GM18867 (cell line): ENCODE measurements around the gene TOR3A.
"Not testable (repeated sequence)": the region's sequence is repeated elsewhere in the genome, so short reads cannot be mapped to it uniquely, and the experiment has no call there.

ENCODE experiments used
- ATAC-seq: cut with Tn5 transposase; IDR thresholded peaks from one replicate; pipeline ENCODE4 v1.9.1; 2021; ENCODE audit warnings: mild to moderate bottlenecking, moderate library complexity; ENCODE audit not compliant: unreplicated experiment

The TOR3A gene, protein sequence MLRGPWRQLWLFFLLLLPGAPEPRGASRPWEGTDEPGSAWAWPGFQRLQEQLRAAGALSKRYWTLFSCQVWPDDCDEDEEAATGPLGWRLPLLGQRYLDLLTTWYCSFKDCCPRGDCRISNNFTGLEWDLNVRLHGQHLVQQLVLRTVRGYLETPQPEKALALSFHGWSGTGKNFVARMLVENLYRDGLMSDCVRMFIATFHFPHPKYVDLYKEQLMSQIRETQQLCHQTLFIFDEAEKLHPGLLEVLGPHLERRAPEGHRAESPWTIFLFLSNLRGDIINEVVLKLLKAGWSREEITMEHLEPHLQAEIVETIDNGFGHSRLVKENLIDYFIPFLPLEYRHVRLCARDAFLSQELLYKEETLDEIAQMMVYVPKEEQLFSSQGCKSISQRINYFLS

DNA sequence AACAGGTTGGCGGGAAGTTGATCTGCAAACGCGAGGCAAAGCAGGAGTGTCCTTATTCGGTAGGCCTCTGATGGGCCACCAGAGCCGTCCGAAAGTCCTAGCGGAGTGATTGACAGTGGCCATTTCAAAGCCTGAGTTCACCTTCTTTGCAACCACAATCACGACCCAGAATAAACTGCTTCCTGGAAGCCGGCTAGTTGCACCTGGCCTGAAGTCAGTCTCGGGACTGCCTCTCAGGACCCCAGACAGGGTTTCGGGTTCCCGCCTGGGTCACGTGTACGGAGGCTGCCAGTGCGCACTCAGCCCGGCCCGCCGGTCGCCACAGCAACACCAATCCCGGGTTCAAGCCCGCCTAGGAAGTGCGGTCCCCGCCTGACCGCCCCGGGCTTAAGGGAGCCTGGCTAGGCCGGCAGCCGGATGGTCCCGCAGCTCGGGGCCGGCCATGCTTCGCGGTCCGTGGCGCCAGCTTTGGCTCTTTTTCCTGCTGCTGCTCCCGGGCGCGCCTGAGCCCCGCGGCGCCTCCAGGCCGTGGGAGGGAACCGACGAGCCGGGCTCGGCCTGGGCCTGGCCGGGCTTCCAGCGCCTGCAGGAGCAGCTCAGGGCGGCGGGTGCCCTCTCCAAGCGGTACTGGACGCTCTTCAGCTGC lies at the start of gene TOR3A:
Gene TOR3A (plus strand): TSS at position 384 of the 646 bp plus-strand sequence. CDS start 59 bp downstream, at position 443.
- ATAC-seq: peak; percentile 88

DNA sequence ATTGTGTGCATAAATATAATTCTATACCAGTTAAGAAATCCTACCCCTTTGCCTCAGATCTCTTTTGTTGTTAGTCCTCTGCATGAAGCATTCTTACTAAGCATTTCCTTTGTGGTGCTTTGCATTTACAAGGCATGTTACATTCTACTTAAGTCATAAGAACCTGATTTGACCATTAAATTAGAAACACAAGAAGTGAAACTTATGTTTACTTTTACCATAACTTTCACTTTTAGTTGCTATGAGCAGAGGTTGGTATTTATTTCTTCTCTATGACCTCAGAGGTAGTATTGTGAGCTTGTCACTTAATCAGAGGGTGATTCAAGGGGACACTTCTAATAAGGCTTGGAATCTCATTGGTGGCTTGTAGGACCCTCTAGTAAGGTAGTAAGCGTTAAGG lies 47.1 kb upstream of the TOR3A start:
- peak; percentile 86 for ATAC-seq

DNA sequence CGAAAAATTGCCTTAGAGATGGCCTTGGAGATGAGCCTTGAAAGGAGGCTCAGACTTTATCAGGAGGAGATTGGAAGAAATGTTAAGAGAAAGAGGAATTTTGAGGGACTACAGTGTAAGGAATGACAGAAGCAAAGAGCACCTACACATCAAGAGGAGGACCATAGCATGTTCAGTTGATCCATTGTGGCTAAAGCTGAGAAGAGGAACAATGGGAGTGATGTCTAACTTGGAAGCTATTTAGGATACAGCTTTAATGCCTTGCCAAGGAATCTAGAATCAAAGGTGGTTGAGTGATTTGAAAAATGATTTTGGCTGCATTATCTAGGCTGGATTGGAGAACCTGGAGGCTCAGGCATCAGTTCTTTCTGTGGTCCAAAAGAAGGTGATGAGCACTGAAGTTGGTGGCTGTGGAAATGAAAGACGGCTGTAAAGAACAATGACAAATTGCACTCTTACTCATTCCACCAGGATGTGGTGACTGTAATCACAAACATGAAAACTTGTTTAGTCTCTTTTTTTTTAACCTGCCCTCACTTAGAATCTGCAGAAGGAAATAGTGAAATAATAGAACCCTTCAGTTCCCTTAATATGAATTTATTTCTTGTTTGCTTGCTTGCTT lies 44.9 kb upstream of the TOR3A start:
- peak; percentile 47 for ATAC-seq

DNA sequence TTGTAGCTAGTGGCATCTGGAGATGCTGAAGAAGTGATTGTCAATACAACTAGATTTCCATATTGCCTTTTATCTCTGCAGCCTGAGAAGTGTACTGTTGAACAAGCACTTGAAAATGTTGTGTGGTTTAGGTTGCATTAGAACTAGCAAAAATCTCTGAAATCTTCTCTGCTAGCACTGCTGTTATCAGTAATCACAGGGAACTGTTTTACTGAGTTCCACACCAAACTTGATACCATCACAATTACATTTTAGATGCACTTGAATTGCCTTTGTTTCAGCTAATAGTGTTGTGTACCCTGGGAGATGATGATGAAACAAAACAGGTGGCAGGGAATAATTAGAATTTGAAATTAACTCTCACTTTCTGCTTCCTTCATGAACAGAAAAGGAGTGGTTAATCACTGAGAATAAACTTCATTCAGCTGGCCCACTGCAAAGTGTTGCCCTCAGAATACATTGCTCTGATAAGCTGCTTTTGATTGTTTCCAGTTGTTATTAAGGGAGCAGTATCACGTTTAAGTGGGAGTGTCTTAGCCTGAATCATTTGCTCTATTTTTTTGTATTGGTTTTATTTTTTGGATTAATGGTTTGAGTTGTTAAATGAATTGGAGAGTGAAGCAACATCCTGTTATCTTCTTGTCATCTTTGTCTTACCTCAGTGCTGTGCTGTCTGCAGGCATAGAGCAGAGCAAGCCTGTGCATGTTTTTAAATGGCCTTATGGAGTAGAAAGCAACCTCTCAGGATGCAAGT lies 43.2 kb upstream of the TOR3A start:
- no peak for ATAC-seq

DNA sequence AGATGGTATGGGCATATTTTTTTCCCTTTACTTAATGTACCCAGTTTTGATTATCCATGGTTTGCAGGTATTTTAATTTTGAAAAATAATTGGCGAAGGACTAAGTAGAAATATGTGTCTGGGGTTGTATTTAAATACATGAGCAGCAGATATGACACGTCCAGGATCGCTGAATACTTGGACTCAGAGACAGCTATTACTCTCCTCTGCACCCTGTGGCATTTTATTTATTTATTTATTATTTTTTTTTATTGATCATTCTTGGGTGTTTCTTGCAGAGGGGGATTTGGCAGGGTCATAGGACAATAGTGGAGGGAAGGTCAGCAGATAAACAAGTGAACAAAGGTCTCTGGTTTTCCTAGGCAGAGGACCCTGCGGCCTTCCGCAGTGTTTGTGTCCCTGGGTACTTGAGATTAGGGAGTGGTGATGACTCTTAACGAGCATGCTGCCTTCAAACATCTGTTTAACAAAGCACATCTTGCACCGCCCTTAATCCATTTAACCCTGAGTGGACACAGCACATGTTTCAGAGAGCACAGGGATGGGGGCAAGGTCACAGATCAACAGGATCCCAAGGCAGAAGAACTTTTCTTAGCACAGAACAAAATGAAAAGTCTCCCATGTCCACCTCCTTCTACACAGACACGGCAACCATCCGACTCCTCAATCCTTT lies 42.2 kb upstream of the TOR3A start:
- ATAC-seq: not testable (repeated sequence)

DNA sequence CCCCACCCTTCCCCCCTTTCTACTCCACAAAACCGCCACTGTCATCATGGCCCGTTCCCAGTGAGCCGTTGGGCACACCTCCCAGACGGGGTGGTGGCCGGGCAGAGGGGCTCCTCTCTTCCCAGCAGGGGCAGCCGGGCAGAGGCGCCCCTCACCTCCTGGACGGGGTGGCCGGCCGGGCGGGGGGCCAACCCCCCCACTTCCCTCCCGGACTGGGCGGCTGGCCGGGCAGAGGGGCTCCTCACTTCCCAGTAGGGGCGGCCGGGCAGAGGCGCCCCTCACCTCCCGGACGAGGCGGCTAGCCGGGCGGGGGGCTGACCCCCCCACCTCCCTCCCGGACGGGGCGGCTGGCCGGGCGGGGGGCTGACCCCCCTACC lies 41.7 kb upstream of the TOR3A start:
- ATAC-seq: not testable (repeated sequence)

DNA sequence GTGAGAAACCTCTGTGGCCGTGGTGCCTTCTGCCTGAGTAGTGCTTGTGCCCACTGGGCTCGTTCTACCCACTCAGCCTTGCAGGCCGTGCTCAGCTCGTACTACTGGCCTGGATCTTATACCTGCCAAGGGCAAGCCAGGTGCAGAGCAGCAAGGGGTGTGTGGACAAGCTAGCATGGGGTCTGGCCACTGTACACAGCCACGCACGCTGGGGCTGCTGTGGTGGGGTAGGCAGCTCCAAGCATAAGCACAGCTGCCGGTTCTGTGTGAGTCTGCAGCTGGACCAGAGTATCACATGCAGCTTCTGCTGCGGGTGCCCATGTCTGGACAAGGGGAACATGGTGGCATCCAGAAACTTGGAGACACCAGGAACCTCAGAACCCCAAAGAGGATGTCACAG lies 39.8 kb upstream of the TOR3A start:
- no peak for ATAC-seq

DNA sequence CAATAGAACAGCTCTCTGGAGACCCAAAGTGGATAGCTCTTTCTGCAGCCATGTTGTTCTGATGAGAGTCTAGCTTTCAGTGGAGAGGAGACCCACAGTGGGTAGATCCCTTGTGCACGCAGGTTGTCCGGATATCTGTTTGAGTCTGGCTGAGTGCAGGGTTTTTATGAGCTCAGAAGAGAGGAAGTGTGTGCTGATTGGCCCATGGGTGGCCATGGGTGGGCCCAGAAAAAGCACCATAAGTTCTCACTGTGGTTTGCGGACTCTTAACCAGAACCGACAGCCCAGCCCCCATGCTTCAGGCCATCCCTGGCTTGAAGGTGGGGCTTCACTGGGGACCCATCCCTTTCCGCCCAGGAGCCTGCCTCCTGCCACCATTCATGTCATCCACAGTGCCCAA lies 39.2 kb upstream of the TOR3A start:
- ATAC-seq: no peak

DNA sequence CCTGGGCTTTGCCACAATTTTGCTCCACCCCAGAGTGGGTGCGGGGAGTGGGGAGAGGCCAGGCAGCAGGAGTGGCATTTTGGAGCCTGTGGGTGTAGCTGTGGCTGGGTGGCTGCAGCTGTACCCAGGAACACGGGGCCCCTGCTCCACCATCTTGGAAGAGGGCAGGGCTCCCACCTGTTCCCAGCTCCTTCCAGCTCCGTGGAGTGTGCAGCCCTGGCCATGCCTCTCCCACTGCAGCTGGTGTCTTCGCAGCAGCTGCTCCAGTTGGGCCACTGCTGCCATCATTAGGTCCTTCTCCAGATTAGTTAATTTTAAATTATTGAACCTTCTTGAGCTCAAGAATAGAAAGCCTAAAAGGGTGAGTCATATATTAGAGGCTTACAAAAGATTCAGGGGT lies 38.6 kb upstream of the TOR3A start:
- ATAC-seq: no peak

DNA sequence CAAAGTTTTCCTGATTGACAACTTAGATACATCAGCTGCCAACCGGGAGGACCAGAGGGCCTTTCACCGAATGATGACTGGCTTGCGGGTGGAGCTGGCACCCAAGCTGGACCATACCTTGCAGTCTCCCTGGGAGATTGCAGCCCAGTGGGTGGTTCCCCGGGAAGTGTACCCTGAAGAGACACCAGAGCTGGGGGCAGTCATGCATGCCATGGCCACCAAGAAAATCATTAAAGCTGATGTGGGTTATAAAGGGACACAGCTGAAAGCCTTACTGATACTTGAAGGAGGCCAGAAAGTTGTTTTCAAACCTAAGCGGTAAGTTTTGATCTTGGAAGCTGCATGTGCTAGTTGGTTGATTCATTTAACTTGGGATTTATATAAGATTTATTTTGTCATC lies 38.0 kb upstream of the TOR3A start:
- ATAC-seq: no peak

DNA sequence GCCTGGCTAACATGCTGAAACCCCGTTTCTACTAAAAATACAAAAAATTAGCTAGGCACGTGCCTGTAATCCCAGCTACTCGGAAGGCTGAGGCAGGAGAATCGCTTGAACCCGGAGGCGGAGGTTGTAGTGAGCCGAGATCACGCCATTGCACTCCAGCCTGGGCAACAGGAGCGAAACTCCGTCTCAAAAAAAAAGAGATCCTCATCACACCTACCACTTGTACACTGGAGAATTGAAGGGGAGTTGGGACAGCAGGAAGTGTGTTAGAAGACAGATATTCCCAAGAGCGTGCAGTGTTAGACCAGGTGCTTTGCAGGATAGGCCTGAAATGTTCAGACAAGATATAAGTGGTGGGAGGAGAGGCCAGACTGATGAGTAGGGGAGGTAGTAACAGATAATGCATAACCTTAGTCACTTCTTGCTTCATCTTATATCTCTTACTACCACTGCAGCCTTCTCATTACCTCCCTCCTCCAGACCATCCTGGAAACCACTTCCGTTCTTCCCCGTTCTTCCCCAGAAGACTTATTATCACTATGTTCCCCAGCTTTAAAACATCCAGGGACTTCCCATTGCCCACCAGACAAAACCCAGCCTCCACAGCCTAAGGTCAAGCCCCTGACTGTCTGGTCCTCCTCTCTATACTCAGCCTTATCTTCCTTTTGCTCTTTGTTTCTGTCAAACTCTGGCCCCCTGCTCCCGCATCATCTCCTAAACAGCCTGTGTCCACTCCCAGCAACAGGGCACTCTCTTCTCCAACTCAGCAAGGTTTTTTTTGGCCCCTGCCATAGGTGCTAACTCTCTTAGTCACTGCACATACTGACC lies 34.8 kb upstream of the TOR3A start:
- no peak for ATAC-seq

DNA sequence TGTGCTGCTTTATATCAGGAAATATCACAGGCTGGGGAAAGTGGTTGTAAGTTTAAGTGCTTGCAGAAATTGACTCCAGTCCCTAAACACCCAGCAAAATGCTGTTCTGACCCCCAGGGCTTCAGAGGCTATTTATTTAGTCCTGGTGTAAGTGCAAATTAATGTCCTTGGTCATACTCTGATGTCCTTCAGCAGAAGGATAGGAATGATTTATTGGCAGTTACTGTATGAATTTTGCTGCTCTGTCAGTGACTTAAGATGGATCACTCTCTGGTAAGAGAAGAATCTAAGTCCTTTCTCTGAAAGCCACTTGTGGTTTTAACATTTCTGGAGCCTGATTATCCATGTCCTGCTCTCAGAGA lies 34.3 kb upstream of the TOR3A start:
- no peak for ATAC-seq

DNA sequence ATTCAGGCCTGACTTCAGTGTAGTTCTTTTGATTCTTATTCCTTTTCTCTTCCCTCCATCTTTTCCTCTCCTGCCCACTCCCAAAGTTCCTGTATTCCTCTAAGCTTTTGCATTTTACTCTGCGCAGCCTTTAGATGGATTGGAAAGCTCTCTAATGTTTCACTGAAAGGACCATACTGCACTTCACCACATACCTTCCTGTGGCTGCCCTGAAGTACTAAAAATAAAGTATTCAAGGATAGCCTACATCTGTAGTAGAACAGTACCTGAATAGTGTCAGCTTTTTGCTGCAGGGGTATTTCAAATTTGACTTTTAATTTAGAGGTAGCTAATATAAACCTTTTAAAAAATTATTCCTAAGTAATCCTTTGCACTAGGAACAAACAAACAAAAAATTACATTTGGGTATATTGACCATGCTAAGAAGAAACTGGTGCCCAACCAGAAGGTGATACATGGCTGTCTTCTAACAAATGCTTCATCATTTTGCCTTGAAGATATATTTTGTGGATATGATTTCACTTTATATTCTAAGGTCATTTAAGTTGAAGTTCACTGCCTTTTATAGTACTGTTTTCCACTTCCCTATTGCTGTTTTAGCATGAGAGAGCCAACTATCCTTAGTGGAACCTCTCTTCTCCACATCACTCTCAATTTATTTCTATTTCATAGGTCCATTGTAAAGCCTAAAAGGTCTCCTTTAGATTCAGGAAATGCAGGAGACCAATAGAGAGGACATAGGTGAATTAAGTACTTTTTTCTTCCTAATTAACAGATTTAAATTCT lies 33.3 kb upstream of the TOR3A start:
- ATAC-seq: no peak

DNA sequence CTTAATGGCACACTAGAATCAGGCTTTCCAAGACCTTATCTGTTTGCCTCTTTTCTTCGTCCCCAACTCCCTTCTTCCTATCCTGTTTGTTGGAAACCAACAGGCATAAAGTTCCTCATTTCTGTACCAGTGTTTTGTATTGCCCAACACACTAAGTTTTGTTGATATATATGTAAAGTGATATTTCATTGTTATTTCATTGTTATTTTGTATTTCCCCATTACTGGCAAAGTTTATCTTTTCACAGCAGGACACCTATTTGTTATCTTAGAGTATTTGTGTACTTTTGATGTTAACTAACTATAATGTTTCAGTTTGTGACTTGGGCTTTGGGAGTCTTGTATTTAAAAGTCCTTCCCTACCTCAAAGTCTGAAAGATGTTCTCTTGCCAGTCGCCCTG lies 29.1 kb upstream of the TOR3A start:
- no peak for ATAC-seq

DNA sequence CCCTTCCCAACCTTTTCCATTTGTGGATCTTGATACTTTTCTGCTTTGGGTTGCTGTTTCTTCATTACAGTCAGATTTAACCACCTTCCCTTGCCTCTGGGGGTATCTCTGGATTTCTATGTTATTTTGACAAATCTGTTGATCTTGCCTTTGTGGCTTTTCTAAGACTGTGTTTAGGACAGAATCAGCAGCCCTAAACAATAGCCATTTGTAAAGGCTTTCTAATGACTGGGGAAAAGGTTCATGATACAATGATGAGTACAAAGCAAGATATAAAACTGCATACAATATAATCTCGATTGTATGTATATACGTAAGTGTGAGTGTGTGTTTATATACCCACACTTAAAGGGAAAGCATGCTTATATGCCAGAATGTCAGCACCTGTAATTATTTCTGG lies 28.4 kb upstream of the TOR3A start:
- no peak for ATAC-seq

DNA sequence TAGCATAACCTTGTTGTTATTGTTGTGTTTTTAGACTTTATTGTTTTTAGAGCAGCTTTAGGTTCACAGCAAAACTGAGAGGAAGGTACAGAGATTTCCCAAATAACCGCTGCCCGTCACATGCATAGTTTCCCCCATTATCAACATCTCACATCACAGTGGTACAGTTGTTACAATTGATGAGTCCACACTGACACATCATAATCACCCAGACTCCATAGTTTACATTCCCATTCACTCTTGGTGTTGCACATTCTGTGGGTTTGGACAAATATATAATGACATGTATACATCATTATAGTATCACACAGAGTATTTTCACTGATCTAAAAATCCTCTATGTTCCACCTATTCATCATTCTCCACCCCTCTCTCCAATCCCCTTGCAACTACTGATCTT lies 25.9 kb upstream of the TOR3A start:
- ATAC-seq: no peak

DNA sequence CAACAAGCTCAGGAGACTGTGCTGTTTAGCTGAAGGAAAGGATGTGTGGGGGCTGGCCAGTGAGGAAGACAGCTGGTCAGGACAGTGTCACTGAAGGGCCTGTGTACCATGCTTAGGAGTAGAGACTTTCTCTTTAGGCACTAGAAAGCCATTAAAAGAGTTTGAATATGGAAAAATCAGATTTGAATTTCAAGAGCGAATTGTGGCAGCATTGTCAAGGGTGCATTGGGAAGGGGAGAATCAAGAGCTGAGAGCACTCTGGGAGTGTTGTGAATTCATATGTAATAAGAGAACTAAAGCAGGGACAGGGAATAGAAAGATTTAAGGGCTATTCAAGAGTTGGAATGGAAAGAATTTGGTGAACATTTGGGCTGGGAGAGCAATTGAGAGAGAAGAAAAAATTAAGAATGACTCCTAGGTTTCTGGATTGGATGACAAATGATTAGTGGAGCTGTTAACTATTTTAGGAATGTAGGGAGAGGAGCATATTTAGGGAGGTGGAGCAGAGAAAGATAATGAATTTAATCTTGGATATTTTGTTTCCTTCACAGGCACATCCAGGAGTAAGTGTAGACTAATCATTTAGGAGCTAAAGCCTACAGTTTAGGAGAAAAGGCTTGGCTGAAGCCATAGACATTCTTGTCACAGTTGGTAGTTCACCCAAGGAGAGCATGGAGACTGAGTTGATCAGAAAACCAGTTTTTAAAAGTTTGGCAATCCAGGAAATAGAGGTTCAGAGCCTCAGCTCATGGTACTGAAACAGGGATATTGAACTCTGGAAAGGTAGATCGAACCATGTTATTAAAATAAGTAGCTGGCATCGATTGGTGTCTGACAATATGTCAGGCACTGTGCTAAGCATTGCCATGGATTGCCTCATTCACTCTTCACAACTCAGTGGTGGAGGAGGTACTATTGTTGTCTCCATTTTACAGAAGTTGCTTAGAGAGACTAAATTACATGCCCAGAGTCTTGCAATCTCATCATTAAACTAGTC lies 23.1 kb upstream of the TOR3A start:
- ATAC-seq: no peak
